ENCODE results near the gene SLIT3. TPM values are rescaled to one million over a fixed set of nuclear protein-coding genes. Genes with fewer than 3 reads are reported as not detected.
A peak's percentile ranks its signal among the peaks of the same experiment; 100 is the strongest.

SLIT3 gene
- total RNA-seq, 1 experiment from 2014 or later = under 0.01 TPM

DNA sequence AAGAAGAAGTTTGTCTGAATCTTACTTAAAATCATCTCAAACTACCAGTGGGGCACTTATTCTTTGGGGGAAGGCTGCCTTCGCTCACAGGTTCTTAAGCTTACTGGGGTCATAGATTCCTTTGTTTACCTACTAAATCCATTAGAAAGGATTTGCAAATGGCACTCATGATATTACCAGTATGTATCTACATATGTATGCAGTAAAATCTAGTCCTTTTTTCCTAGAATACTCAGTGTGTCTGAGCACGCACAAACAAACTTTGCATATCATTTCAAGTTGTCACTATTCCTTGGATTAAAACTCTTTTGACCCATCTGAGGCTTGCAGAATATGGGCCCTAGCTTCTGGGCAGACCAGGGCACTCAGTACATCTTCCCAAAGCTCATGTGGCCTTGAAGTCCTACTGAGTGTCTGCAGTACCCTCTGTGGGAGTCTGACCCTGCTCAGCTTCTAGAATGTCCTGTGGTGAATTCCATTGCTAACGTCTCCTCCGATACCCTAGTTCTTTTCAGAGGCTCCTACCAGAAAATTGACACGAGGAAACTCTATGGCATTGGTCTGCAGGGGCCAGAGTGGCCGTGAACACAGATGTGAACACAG, 297.9 kb downstream of the SLIT3 start:
- no peak for DNase-seq (ENCODE audit: low read depth)

GRCh38 chr5:169001394-169001793, 299.5 kb downstream of the SLIT3 start:
- no peak for DNase-seq (ENCODE audit: low read depth)

DNA sequence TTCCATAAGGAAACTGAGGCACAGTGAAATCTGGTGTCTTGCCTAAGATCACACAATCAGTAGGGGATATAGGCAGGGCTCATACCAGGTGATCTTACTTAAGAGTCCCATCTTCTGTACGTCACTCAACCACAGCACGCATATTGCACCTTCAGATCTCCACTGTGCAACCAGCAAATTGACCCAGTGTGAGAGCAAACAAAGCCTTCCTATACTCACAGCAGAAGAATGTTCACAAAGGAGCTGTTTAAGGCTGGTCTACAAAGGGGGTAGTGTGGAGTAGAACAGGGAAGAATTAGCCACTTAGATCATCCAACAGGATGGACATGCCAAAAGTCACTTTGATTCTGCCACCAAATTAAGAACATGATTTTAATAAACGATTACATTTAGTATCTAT, 305.9 kb downstream of the SLIT3 start:
- no peak for DNase-seq (ENCODE audit: low read depth)

- DNase-seq (ENCODE audit: low read depth) = no peak
Observed at GRCh38 chr5:168992687-168993086, 308.3 kb downstream of the SLIT3 start.

DNA sequence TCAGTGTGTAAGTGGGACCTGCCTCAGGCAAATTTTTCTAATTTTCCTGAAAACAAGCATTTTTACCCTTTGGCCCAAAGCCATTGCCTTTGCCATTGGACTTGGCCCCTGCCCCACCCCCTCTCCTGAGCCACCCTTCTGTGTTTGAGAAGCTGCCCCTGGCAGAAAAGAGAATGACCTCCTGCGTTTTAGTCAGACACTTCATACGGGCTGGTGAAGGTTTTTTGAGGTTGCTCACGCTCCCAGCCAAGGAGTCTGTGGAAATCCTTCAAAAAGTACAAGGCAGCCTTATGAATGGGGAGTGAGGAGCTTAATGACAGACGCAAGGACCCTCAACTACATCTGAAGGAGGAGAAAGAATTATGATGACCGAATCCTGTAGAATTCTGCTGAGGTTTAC, 308.9 kb downstream of the SLIT3 start:
- no peak for DNase-seq (ENCODE audit: low read depth)

- DNase-seq (ENCODE audit: low read depth) = no peak
Observed at GRCh38 chr5:168991311-168991710, 309.6 kb downstream of the SLIT3 start.

GRCh38 chr5:168990679-168991078, 310.3 kb downstream of the SLIT3 start:
- DNase-seq (ENCODE audit: low read depth) = no peak

DNA sequence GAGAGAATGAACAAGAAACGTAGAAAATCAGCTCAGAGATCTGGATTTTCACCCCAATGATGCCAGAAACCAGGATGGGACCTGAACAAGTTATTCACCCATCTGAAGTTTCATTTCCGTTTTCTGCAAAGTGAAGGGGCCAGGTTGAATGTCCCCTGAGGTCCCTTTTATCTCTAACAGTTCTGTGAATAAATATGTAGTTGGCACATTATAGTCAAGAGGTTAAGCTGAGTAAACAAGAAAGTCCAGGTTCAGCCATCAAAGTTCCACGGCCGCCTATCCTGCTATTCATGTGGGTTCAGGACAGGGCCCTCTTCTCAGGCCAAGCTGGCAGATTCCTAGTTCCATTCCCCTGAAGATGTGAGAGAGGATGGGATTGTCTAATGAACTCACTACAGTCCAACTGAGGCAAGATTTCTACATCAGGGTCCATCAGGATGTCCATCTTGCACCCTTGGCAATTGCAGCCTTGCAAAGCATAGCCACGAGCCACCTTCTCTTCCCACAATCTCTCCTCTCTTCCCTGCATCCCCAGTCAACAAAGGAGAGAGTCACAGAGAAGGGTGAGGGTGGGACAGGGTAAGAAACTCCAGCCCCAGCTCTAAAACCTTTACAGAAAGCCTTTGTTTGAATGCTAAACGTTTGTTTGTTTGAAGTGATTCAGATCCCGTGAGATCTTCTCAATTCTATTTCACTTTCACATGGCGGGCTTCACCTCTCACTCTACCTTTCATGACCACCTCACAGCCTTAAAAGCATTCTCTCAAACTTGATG, 311.0 kb downstream of the SLIT3 start:
- DNase-seq (ENCODE audit: low read depth) = no peak

DNA sequence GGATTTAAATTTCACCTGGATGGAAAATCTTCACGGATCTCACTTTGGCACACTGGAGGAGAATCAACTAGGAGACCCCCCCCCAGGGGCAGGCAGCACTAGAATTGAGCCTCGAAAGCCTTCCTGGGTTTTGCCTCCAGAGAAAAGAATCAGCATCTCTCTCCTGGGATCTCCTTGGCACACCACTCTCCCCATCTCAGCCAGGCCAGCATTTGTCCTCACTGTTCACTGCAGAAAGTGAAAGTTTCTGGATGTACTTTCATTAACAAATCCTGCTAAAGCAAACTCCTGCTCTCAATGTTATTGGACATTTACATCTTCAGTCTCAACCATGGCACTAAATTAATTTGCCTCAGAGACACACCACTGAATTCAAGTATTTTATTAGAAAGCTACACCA, 312.2 kb downstream of the SLIT3 start:
- DNase-seq (ENCODE audit: low read depth) = no peak

GRCh38 chr5:168987543-168988300, 313.2 kb downstream of the SLIT3 start:
- DNase-seq (ENCODE audit: low read depth) = peak; percentile 48

DNA sequence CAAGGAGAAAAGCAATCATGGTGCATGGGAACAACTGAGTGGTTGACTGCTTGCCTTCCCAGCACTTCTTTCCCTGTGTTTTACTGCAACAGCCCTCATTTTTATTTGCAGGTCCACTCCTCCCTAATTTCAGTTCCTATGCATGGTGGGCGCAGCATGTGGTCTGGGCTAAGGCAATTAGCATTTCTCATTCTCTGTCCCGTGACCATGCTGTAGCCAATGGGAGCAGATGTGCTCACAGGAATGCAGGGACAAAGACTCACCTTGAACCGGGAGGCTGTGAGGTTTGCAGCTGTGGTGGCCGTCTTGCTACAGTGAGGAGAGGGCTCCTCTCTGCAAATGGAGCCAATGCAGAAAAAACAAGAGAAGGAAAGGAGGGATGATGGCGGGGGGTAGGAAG, 315.5 kb downstream of the SLIT3 start:
- no peak for DNase-seq (ENCODE audit: low read depth)

- DNase-seq (ENCODE audit: low read depth) = no peak
Observed at GRCh38 chr5:168984135-168984675, 316.7 kb downstream of the SLIT3 start.

GRCh38 chr5:168979135-168979534, 321.8 kb downstream of the SLIT3 start:
- no peak for DNase-seq (ENCODE audit: low read depth)

- DNase-seq (ENCODE audit: low read depth) = no peak
Observed at GRCh38 chr5:168978500-168978899, 322.4 kb downstream of the SLIT3 start.

DNA sequence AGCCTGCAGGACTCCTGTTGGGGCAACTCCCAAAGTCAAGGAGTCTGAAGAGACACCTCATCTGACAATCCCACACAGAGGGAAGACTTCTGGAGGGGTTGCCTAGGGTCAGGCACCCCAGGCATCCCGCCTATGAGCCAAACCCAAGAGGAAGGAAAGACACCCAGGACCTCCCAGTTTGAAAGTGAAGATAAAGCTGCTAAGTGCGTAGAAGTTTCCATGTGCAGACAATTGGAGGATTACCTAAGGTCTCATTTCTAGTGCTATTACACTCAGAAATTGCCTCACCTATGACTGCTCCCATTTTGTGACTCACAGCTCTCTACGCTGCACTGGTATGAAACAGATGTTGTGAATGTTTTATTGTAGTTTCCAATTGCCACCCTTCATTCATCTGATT, 322.9 kb downstream of the SLIT3 start:
- peak; percentile 2 for DNase-seq (ENCODE audit: low read depth)

DNA sequence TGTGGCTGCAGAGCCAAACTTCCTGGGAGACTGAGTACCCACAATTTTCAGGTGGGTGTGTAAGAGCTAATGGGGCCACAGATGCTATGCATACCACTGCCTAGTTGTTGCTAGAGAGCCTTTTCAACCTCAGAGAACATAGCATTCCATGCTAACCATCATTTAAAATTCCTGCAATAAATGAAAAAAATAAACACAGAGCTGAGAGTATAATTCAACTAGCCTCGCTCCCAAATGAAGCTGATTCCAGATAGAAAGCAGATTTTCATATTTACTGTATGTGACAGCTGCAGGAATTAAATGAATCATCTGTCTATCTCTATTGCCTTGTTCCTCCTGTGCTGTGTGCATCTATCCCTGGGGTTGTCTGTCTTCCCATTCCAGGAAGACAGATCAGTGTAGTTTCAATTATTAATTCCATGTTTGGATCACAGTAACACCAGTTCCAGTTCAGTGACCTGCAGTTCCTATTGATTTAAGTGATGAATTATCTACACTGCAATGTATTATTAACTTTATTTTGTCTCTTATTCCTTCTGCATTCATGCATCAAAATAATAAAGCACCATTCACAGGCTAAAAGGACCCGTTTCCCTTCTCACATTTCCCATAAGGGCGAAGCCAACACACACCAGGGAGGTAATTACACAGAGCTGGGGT, 324.5 kb downstream of the SLIT3 start:
- DNase-seq (ENCODE audit: low read depth) = no peak

GRCh38 chr5:168975331-168975730, 325.6 kb downstream of the SLIT3 start:
- DNase-seq (ENCODE audit: low read depth) = no peak

DNA sequence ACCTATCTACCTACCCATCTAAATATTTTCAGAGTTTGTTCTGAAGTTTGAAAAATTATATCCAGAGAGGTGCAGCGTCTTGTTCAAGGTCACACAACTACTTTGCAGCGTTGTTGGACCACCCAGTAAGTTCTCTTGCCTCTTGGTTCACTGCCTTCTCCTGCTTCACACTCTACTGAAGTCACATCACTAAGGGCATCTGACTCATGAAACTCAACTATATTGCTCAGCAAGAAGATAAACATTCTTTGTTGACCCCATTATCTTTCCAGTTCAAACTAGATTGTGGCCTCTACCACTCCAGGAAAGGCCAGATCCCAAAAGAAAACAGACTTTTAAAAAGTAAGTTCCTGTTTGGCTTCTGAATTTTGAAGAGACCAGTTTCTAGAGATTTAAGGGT, 326.9 kb downstream of the SLIT3 start:
- no peak for DNase-seq (ENCODE audit: low read depth)

- no peak for DNase-seq (ENCODE audit: low read depth)
Observed at GRCh38 chr5:168972731-168973130, 328.2 kb downstream of the SLIT3 start.

GRCh38 chr5:168971100-168971499, 329.8 kb downstream of the SLIT3 start:
- no peak for DNase-seq (ENCODE audit: low read depth)

DNA sequence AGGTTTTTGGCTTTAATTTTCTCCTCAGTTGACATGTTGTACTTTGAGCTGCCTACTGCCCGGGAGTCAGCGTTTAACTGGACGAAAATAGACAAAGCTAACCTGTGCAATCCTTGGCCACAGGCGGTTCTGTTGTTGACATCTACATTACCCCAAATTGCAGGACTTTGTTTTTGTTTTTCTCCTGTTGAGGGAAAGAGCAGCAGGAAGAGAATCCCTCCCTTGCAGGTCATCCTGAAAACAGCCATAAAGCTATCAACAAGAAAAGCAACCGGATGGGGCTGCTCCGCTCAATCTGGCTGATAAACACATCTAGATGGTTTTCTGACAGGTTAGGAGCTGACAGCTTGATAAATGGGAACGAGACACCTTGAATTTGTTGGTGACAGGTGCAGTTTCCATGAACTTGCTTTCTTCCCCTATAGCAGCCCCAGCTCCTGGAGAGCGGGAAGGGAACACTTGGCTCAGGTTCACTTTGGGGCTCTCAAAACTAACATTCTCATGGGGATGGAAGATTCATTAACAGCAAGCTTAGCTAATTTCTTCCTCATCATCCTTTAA, 331.5 kb downstream of the SLIT3 start:
- no peak for DNase-seq (ENCODE audit: low read depth)

Data from LHCN-M2 (cell line).